AG08396 (cell line): Measurements from ENCODE around the gene KDELR3.
A peak's percentile ranks its signal among the peaks of the same experiment; 100 is the strongest.

ENCODE experiments used
- DNase-seq: peaks from one replicate; pipeline ENCODE4 v3.0.0; 2012; ENCODE audit warnings: low spot score, mixed read lengths

Gene KDELR3

GRCh38 chr22:38484244-38484643 is 16.3 kb downstream of the KDELR3 start:
- no peak for DNase-seq

- no peak for DNase-seq
Measured at GRCh38 chr22:38485783-38486182, 17.9 kb downstream of the KDELR3 start.

- no peak for DNase-seq
Measured at GRCh38 chr22:38487946-38488345, 20.1 kb downstream of the KDELR3 start.

GRCh38 chr22:38489142-38489541 is 21.2 kb downstream of the KDELR3 start:
- no peak for DNase-seq

GRCh38 chr22:38489561-38490145 is 21.8 kb downstream of the KDELR3 start:
- no peak for DNase-seq

- no peak for DNase-seq
Measured at GRCh38 chr22:38490475-38490874, 22.6 kb downstream of the KDELR3 start.

- DNase-seq = peak; percentile 67
Measured at GRCh38 chr22:38490915-38491314, 23.0 kb downstream of the KDELR3 start.

- no peak for DNase-seq
Measured at GRCh38 chr22:38491707-38492348, 23.9 kb downstream of the KDELR3 start.

GRCh38 chr22:38494498-38494897 is 26.6 kb downstream of the KDELR3 start:
- no peak for DNase-seq

- DNase-seq = no peak
Measured at GRCh38 chr22:38494939-38495338, 27.0 kb downstream of the KDELR3 start.

GRCh38 chr22:38497869-38498268 is 30.0 kb downstream of the KDELR3 start:
- no peak for DNase-seq

GRCh38 chr22:38501797-38502672 is 34.1 kb downstream of the KDELR3 start:
- DNase-seq = no peak

- DNase-seq = no peak
Measured at GRCh38 chr22:38503021-38503420, 35.1 kb downstream of the KDELR3 start.

- peak; percentile 46 for DNase-seq
Measured at GRCh38 chr22:38504731-38505540, 37.0 kb downstream of the KDELR3 start.

- DNase-seq = peak; percentile 85
Measured at GRCh38 chr22:38505541-38506117, 37.7 kb downstream of the KDELR3 start.

GRCh38 chr22:38506118-38506962 is 38.4 kb downstream of the KDELR3 start, which contains the start of gene DDX17:
Gene DDX17, minus strand, starts transcription at chr22:38506311.
- DNase-seq = peak; percentile 95

GRCh38 chr22:38510416-38510970 is 42.6 kb downstream of the KDELR3 start:
- DNase-seq = no peak

GRCh38 chr22:38513063-38513462 is 45.2 kb downstream of the KDELR3 start:
- no peak for DNase-seq

- no peak for DNase-seq
Measured at GRCh38 chr22:38518620-38519019, 50.7 kb downstream of the KDELR3 start.

GRCh38 chr22:38519453-38520250 is 51.8 kb downstream of the KDELR3 start:
- no peak for DNase-seq
